SK-N-MC (cell line): ENCODE data around the gene ALDH3B2.

Experiments used
- EZH2 ChIP-seq: fragments of 200-600 bp; sonication (generic); IDR thresholded peaks from one replicate; pipeline ENCODE4 v1.6.1; 2017; ENCODE audit warnings: antibody characterized with exemption
- POLR2AphosphoS5 ChIP-seq: IDR thresholded peaks from 2 replicates; pipeline ENCODE4 v1.6.1; 2012; ENCODE audit warnings: mild to moderate bottlenecking, low read depth, low read length, borderline replicate concordance

- no peak for TF ChIP-seq EZH2
- no peak for TF ChIP-seq POLR2AphosphoS5
Measured at GRCh38 chr11:67665541-67666302, 8.7 kb downstream of the ALDH3B2 start.
